ENCODE data around the gene RNF212B. TPM values are rescaled to one million over a fixed set of nuclear protein-coding genes. Genes with fewer than 3 reads are reported as not detected.

RNF212B gene
- total and polyA plus RNA-seq, 11 donors, result not detected

- Histone ChIP-seq H3K4me3 (peak within 1 kb of the TSS; percentile 65 to 97 (median 88)), H3K9me3 (no peaks in the 10 kb centered on the region), H3K27ac (peak within 1 kb of the TSS; percentile 70 to 99 (median 96)), H3K4me1 (peaks cover 0 to 27% (median 17%) of the 10 kb centered on the region in 12 donors), H3K27me3 (no peaks in the 10 kb centered on the region), H3K36me3 (peaks cover 0 to 6% (median 0%) of the 10 kb centered on the region in 9 donors)
- ATAC-seq (peak; percentile 98 to 100 (median 99)), DNase-seq (peak; percentile 100)
- intact Hi-C loops (cut with DNase I), result loop anchor here in 3 of 10 donors (2.0 kb wide), 1 partner anchor 15 kb away; no protein-coding TSS in a partner anchor
- 0 to 1% (median 1%) methylated on average over 30 to 53 of the region's 53 CpGs for WGBS, 4 donors
- peak in 1 of 2 donors; percentile 81 for TF ChIP-seq POLR2A (IDR thresholded peaks at IDR 0.05)
- TF ChIP-seq, protein P1, sequence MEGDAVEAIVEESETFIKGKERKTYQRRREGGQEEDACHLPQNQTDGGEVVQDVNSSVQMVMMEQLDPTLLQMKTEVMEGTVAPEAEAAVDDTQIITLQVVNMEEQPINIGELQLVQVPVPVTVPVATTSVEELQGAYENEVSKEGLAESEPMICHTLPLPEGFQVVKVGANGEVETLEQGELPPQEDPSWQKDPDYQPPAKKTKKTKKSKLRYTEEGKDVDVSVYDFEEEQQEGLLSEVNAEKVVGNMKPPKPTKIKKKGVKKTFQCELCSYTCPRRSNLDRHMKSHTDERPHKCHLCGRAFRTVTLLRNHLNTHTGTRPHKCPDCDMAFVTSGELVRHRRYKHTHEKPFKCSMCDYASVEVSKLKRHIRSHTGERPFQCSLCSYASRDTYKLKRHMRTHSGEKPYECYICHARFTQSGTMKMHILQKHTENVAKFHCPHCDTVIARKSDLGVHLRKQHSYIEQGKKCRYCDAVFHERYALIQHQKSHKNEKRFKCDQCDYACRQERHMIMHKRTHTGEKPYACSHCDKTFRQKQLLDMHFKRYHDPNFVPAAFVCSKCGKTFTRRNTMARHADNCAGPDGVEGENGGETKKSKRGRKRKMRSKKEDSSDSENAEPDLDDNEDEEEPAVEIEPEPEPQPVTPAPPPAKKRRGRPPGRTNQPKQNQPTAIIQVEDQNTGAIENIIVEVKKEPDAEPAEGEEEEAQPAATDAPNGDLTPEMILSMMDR (IDR thresholded peaks at IDR 0.05), result peak in 8 of 12 donors; percentile 18 to 62 (median 36)
Measured at GRCh38 chr14:23286020-23286901, 48.5 kb downstream of the RNF212B start, which contains the start of gene HOMEZ. HOMEZ (minus strand) TSS chr14:23286132; CDS start chr14:23285952, 180 bp downstream.

DNA sequence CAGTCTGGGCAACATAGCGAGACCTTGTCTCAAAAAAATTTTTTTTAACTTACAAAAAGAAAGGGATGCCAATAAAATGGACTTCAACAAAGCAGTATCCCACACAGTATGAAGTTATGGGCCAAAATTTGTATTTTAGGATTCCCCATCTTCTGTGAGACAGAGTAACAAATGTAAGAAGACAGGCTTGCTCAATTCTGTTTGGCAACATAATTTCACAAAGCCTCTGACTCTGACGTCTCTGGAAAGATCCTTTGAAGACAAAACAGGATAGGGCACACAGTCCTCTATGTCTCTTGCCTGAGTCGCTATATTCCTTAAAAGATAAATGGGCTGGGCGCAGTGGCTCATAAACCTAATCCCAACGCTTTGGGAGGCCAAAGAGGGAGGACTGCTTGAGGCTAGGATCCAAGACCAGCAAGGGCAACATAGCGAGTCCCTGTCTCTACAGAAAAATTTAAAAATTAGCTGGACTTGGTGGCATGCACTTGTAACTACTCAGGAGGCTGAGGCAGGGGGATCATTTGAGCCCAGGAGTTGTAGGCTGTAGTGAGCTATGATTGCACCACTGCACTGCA is 49.3 kb downstream of the RNF212B start:
- Histone ChIP-seq H3K4me1 (peaks cover 0 to 27% (median 17%) of the 10 kb centered on the region in 12 donors), H3K27ac (peak overlapping the region; percentile 70 to 99 (median 95)), H3K36me3 (peaks cover 0 to 6% (median 0%) of the 10 kb centered on the region in 9 donors), H3K9me3 (no peaks in the 10 kb centered on the region), H3K4me3 (peak overlapping the region; percentile 27 to 97 (median 88)), H3K27me3 (no peaks in the 10 kb centered on the region)
- no peak for ATAC-seq
- intact Hi-C loops (cut with DNase I), result loop anchor here in 3 of 10 donors (2.0 kb wide), 1 partner anchor 14 kb away; no protein-coding TSS in a partner anchor
- TF ChIP-seq, protein P1 (IDR thresholded peaks at IDR 0.05), result no peak
- TF ChIP-seq POLR2A (IDR thresholded peaks at IDR 0.05), result no peak
- no peak for DNase-seq
- 58 to 72% (median 61%) methylated on average over 6 of the region's 6 CpGs for WGBS, 4 donors

GRCh38 chr14:23294734-23295561 is 57.2 kb downstream of the RNF212B start:
- peaks cover 0 to 35% (median 26%) of the 10 kb centered on the region in 9 donors for H3K36me3 ChIP-seq
- intact Hi-C loops (cut with DNase I), result loop anchor here in 5 of 10 donors (2.0 to 10.0 kb wide), 3 partner anchors 30 to 173 kb away; no protein-coding TSS in a partner anchor
- WGBS, 4 donors, result 27 to 32% (median 29%) methylated on average over 24 of the region's 24 CpGs
- ATAC-seq (peak in 3 of 4 donors; percentile 49 to 67 (median 63)), DNase-seq (peak in 1 of 5 donors; percentile 55)
- H3K4me1 ChIP-seq, result peaks cover 0 to 35% (median 25%) of the 10 kb centered on the region in 12 donors
- H3K4me3 ChIP-seq, result no peak overlapping the region
- no peaks in the 10 kb centered on the region for H3K27me3 ChIP-seq
- peak overlapping the region in 2 of 12 donors; percentile 17 to 25 for H3K27ac ChIP-seq
- no peak for TF ChIP-seq POLR2A (IDR thresholded peaks at IDR 0.05)
- TF ChIP-seq, protein P1 (IDR thresholded peaks at IDR 0.05), result peak; percentile 78 to 89 (median 85)
- H3K9me3 ChIP-seq, result no peaks in the 10 kb centered on the region

Data from heart left ventricle (tissue), 16 donors.